Measurements from ENCODE around the gene CYB5R3.
"Not testable (repeated sequence)": the region's sequence is repeated elsewhere in the genome, so short reads cannot be mapped to it uniquely, and the experiment has no call there.

CYB5R3 gene

DNA sequence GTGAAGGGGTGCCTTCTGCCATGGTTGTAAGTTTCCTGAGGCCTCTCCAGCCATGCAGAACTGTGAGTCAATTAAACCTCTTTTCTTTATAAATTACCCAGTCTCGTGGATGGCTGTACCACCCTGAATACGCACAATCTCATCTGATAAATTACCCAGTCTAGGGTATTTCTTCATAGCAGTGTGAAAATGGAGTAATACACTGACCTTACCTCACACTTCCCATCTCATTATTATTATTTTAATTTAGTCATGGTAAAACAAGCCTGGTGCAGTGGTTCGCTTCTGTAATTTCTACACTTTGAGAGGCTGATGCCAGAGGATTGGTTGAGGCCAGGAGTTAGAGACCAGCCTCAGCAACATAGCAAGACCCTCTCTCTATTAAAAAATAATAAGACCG, 30.5 kb upstream of the CYB5R3 start:
- no peak for DNase-seq (ENCODE audit: low read depth in 1 of 2, low spot score in 1 of 2)

DNA sequence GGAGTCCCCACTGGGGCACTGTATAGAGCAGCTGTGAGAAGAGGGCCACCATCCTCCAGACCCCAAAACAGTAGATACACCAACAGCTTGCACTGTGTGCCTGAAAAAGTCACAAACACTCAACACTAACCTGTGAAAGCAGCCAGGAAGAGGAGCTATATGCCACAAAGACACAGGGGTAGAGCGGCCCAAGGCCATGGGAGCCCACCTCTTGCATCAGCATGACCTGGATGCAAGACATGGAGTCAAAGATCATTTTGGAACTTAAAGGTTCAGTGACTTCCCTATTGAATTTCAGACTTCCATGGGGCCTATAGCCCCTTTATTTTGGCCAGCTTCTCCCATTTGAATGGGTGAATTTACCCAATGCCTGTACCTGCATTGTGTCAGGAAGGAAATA, 29.7 kb upstream of the CYB5R3 start:
- no peak for DNase-seq (ENCODE audit: low read depth in 1 of 2, low spot score in 1 of 2)

DNA sequence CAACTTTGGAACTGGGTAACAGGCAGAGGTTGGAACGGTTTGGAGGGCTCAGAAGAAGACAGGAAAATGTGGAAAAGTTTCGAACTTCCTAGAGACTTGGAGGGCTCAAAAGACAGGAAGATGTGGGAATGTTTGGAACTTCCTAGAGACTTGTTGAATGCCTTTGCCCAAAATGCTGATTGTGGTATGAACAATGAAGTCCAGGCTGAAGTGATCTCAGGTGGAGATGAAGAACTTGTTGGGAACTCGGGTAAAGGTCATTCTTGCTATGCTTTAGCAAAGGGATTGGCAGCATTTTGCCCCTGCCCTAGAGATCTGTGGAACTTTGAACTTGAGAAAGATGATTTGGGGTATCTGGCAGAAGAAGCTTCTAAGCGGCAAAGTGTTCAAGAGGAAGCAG, 28.7 kb upstream of the CYB5R3 start:
- not testable (repeated sequence) for DNase-seq (ENCODE audit: low read depth in 1 of 2, low spot score in 1 of 2)

DNA sequence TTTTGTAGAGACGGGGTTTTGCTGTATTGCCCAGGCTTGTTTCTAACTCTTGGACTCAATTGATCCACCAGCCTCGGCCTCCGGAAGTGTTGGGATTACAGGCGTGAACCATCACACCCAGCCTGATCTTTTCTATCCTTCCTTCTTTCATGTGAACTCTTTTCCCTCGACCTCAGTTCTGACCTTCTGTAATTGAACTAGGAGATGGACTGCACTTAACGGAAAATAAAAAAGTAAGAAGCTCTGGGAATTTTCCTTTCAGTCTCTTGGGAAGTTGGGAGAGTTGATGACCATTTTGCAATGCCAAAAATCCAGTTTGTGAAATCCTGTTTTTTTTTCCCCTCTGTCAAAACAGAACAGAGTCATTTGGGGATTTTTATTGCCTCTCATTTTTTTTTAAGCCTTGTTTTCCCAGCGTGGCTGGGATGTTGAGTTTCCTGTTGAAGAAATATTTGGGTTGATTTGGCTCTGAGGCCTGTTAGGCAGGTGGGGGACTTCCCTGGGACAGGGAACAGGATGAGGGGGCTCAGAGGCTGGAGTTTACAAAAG, 26.9 kb upstream of the CYB5R3 start:
- no peak for DNase-seq (ENCODE audit: low read depth in 1 of 2, low spot score in 1 of 2)

DNA sequence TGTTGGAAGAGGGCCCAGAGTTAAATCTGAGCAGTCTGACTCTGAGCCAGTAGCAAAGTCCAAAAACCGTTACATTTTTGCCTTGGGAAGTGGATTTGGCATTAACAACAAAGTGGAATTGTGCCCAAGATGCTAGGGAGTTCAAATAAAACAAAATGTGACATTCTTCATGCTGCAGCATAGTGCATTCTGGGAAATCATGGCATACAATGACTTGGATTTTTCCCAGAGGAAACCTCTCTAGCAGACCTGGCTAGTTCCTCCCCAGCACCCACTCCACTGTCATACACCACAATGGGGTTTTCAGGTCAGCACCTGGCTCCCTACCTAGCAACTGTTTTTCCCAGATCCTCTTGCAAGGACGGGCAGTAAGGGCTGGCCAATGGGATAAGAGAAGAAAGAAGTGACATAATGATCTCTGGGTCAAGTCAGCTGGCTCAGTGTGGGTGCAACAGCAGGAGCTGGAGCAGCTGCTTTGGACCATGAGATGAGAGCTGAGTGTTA, 24.8 kb upstream of the CYB5R3 start:
- no peak for DNase-seq (ENCODE audit: low read depth in 1 of 2, low spot score in 1 of 2)

DNA sequence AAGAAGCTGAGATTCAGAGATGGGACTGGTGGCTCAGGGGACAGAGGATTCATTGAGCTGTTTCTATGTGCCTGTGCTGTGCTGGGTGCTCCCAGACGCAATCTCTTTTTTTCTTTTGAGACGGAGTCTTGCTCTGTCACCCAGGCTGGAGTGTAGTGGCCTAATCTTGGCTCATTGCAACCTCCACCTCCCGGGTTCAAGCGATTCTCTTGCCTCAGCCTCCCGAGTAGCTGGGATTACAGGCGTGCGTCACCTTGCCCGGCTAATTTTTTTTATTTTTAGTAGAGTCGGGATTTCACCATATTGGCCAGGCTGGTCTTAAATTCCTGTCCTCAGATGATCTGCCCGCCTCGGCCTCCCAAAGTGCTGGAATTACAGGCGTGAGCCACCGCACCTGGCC, 23.9 kb upstream of the CYB5R3 start:
- DNase-seq (ENCODE audit: low read depth in 1 of 2, low spot score in 1 of 2), result not testable (repeated sequence)

DNA sequence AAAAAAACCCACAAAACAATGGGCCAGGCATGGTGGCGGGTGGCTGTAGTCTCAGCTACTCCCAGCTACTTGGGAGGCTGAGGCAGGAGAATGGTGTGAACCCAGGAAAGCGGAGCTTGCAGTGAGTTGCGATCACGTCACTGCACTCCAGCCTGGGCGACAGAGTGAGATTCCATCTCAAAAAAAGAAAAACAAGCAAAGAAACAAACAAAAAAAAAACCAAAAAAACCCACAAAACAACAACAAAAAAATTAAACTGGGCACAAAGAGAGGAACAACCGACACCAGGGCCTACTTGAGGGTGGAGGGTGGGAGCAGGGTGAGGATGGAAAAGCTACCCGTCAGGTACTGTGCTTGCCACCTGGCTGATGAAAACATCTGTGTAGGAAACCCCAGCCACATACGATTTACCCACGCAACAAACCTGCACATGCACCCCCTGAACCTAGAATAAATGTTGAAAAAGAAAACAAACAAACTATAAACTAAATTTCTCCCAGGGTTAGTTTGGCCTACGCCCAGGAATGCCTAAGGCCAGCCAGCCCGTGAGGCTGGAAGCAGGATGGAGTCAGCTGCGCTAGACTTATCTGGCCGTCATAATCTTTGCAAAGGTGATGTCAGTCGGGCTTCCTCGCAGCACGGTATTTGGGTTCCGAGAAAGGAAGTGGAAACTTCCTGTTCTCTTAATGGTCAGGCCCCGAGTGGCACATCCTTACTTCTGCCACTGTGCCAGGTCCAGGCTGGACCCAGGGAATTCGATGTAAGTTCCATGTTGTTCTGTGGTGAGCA, 21.9 kb upstream of the CYB5R3 start:
- DNase-seq (ENCODE audit: low read depth in 1 of 2, low spot score in 1 of 2), result no peak

DNA sequence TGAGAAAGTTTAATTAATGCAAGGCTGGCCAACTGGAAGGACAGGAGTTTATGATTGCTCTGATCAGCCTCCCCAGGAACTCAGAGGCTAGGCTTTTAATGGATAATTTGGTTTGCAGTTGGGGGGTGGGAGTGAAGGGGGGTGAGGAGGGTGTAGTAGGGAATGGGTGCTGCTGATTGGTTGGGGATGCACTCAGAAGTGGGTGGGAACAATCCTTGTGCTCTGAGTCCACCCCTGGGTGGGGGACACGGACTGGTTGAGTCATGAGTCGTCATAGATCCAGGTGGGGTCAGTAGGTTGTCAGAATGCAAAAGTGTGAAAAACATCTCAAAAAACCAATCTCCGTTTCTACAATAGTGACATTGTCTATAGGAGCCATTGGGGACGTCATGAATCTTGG, 20.9 kb upstream of the CYB5R3 start:
- DNase-seq (ENCODE audit: low read depth in 1 of 2, low spot score in 1 of 2), result no peak

DNA sequence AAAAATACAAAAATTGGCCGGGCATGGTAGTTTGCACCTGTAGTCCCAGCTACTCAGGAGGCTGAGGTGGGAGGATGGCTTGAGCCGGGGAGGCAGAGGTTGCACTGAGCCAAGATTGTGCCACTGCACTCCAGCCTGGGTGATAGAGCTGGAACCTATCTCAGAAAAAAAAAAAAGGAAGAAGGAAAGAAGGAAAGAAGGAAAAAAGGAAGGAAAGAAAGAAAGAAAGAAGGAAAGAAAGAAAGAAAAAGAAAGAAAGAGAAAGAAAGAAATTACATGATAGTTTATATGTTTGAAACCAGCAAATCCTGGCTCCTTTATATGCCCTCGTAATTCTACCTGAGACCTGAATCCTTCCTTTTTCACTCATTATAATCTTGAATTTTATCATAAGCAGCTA, 17.2 kb upstream of the CYB5R3 start:
- not testable (repeated sequence) for DNase-seq (ENCODE audit: low read depth in 1 of 2, low spot score in 1 of 2)

DNA sequence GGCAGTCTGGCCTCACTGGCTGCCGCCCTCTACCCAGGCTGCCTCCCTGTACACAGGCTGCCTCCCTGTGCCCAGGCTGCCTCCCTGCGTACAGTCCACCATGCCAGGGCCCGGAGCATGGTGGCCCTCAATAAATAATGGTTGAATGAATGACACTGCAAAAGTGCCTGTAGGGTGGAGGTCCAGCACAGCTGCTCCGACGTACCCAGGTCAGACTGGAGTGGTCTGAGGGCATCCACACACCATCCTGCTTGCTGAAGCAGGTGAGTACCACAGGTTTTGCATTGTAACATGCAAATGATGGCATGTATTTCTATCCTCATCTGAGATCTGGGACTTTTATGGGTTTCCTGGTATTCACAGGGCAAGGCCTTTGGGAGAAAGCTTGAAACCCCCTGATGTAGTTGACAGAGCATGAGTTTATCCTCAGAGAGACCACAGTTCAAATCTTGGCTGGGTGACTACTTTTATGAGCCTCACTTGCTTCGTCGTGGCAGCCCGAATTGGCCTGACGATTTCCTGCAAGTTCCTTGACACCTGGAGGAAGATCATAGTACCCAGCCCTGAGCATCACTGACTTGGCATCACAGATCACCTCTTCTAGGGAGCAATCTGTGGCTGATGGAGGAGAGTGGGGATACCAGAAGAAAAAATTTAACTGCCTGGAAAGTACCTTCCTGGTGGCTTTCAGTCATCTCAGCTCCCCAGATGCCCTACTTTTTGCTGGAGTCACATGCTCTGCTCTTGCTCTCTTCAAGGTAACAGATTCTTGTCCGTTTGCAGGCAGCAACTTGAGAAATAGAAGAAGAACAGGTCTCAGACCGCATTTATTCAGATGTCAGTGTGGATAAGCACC, 16.0 kb upstream of the CYB5R3 start:
- no peak for DNase-seq (ENCODE audit: low read depth in 1 of 2, low spot score in 1 of 2)

DNA sequence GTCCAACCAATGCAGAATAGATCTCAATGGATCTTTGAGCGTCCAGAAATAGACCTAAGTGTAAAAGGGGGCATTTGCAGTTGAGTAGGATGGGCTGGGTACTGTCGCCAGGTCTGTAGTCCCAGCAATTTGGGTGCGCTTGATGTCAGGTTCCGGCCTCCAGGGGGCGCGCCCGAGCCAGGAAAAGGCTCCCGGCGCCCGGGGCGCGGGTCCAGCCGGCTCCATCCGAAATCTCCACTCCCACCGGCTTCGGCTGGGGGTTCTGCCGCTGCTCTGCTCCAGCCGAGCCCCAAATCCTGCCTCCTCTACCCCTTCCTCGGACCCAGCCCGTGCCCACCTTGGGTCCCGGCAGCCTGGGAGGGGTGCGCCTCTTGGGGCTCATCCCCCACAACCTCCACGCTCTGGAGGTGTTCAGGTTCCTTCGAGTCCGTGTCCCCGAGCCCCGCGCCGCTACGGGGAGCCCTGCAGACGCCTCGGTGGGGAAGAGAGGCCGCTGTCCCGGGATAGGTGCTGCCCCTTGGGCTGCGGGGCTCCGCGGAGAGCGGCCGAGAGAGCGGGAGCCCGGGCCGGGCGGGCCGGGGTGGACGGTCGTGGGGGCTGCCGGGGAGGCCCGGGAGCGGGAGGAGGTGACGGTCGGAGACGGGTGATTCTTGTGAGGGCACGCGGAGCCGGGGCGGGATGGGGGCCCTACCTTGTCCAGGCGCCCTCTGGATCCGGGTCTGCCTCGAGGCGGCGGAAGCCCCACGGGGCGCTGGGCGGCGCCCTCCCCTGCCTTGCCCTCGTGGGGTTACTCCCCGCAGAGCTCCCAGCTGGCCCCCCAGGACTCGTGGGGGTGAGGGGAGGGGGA, 13.0 kb upstream of the CYB5R3 start:
- DNase-seq (ENCODE audit: low read depth in 1 of 2, low spot score in 1 of 2), result peak; percentile 59 to 75

DNA sequence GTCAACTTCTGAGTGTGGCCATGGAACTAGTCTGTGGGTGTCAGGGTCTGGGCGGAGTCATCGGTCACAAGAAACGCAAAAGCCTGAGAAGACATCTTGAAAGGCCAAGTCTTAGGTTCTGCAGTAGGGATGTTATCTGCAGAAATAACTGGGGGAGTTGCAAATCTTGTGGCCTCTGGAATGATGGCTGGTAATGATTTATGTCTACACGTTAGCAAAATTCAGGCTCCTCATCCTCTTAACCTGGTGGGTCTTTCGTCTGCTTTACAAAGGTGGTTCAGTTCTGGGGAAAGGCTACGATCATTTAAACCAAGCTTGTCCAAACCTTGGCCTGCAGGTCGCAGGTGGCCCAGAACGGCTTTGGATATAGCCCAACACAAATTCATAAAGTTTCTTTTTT, 7.4 kb upstream of the CYB5R3 start:
- DNase-seq (ENCODE audit: low read depth in 1 of 2, low spot score in 1 of 2), result no peak

DNA sequence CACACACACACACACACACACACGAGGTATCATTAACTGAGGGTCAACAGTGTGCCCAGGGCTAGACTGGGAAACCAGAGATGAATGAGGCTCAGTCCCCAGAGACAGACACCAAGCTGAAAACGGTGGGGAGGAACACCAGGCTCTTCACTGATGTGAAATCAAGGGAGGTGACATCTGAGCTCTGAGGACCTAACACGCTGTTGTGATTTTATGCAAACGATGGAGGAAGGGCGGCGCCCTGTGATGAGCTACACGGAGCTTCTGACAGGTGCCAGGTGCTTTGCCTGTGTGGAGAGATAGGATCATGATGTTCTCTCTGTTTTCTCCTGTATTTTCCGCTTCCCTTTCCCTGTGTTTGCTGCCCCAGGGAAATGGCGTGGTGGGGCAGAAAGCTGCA, 6.5 kb upstream of the CYB5R3 start:
- DNase-seq (ENCODE audit: low read depth in 1 of 2, low spot score in 1 of 2), result no peak

DNA sequence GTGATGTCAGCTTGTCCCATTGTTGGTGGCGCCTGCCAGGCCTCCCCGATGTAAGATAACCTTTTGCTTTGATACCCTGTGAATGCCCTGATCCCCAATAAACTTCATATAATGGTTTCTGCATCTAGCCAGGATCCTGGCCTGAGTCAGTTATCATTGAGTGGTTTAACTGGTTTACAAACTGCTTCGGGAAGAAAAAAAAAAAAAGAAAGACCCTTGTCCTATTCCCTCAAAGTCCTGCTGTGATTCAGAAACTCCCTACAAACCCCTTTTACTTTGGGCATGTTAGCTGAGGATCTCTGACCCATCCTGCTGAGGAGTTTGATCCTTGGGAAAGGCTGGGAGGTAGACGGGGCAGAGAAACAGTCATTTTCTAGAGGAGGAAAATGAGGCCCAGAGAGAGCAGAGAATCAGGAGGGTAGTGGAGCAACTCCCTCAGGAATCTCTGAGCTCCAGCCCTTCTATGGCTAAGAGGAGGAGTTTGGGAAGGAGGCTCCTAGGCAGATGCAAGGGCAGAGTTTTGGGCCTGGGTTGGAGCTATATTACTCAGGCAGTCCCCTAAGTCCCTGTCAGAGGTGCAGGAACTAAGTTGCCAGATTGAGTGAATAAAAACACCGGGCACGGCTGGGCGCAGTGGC, 5.4 kb upstream of the CYB5R3 start:
- no peak for DNase-seq (ENCODE audit: low read depth in 1 of 2, low spot score in 1 of 2)

DNA sequence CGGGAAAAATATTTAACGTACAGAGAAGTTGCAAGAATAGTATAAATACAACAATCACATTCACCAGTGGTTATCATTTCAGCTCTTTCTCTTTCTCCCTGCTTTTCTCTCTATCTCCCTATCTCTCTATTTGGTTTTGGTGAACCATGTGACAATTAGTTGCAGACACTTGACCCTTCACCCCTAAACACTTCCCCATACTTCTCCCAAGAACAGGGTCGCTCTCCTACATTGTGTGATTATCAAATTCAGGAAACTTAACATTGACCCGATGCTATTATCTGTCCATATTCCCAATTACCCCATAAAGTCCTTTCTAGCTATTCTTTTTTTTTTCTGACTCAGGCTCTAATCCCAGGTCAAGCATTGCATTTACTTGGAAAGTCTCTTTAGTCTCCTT, 4.8 kb upstream of the CYB5R3 start:
- no peak for DNase-seq (ENCODE audit: low read depth in 1 of 2, low spot score in 1 of 2)

DNA sequence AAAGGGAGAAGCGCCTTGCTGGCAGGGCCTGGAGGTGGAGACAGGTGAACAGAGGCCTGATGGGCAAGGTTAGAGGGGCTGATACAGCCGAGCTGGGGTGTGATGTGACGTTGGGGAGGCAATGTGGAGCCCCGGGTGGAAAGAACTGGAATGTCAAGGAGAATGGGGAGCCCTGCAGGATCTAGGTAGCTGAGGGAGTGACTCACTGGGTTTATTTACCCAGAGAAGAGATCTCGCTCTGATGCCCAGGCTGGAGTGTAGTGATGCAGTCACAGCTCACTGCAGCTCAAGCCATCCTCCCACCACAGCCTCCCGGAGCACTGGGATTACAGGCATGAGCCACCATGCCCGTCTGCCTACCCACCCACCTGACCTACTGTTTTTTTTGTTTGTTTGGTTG, 1.9 kb upstream of the CYB5R3 start:
- no peak for DNase-seq (ENCODE audit: low read depth in 1 of 2, low spot score in 1 of 2)

DNA sequence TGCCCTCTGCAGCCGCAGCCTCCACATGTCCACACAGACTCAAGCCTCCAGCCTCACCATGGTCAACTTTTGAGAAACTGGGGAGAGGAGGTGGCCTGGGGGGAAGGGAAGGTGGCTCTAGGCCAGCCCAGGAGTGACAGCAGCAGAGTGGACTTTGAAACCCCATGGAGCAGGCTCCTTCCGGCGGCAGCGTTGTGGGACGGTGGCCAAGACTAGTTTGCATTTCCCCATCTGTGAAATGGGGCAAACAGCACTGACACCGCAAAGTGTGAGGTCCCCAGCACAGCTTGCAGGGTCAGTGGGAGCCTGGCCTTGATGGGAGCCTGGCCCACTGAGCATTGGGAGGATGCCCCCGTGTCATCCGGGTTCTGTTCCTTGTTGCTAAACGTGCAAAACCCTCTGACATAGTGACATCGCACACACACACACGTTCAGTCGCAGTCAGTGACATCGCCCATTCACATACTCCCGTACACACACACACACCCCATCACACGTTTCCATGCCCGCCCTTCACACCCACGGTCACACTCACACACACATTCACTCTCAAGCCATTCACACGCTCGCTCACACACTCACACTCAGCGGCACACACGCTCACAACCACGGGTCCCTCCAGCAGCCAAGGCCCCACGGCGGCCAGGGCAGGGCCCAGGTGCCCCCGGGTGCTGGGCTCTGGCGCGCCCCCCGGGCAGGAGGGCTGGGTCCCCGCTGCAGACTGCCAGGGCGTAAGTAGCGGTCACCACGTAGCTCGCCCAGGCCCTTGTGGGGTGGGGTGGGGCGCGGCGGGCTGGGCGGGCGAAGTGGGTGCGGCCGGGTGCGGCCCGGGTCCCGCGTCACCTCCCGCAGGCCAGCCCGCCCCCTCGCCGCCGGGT, 585 bp downstream of the CYB5R3 start:
- DNase-seq (ENCODE audit: low read depth in 1 of 2, low spot score in 1 of 2), result peak in 1 of 2 donors; percentile 7

DNA sequence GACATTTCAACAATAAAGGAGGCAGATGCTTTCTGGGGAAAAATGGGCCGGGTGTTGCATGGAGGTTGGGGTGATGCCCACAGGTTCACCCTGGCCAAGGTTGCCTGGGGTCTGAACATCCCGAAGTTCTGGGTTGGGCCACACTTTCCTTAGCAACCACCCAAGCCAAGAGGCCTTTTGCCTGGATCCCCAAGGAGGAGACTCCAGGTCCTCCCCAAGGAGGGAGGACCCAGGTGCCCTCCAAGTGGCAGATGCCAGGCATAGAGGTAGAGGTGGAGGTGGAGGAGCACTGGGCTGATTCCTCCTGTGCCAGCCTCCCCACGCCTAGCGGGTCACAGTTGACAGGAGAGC, 1.2 kb downstream of the CYB5R3 start:
- no peak for DNase-seq (ENCODE audit: low read depth in 1 of 2, low spot score in 1 of 2)

DNA sequence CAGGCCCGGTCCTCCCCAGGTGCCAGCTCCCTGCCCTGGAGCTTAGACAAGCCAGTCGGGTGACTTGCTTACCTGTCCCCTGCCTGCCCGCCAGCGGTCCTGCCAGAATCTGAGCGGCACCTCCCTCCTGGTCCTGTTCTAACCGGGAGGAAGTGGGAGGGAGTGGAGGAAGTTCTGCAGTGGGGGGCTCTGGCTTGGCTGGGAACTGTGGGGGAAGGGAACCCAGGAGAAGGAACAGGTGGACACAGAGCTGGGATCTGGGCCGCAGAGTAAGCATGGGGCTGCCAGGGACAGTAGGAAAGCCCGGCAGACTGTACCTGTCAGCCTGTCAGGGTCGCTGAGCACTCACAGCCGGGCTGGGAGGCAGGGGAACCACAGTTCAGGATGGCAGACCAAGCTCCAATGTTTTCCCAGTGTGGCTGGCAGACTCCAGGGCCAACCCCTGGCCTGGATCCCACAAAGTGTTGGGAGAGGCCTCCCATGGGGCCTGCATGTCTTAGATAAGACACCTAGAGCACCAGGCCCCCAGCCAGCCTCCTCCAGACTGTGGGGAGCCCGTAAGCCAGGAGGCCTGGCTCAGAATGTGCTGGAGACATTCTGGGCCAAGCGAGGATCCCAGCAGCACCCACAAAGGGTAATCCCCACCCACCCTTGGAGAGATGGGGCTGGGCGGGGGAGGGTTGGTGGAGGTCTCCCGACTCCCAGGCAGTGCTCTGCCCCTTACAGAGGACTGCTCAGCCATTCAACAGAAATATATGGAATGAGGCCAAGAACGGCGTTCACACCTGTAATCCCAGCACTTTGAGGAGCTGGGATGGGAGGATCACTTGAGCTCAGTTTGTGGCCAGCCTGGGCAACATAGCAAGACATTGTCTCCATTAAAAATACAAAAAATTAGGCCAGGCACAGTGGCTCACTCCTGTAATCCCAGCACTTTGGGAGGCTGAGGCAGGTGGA, 2.3 kb downstream of the CYB5R3 start:
- DNase-seq (ENCODE audit: low read depth in 1 of 2, low spot score in 1 of 2), result no peak

All from stimulated activated CD4-positive, alpha-beta T cell treated with anti-CD3 and anti-CD28 coated beads, Interleukin-15, amount 100 ng/mL, for 1 hour (primary cell).